PFSK-1 (cell line): Measurements from ENCODE around the gene UNC5C.

ENCODE experiments used
- FOXP2 ChIP-seq: optimal IDR thresholded peaks from 2 replicates; pipeline ENCODE3; 2011; ENCODE audit warnings: borderline replicate concordance, control low read depth, inconsistent platforms; ENCODE audit not compliant: insufficient read depth; ENCODE audit errors: extremely low read length, extremely low read depth
- POLR2AphosphoS5 ChIP-seq: IDR thresholded peaks from 2 replicates; pipeline ENCODE4 v1.6.1; 2012; ENCODE audit warnings: low read depth, mild to moderate bottlenecking, control low read depth, low read length, moderate library complexity
- REST ChIP-seq, 2 experiments: IDR thresholded peaks; 2 replicates each; pipeline versions ENCODE4 v1.6.1 to v1.8.0; 2011 to 2012; ENCODE audit warnings: low read depth in 2 of 2, low read length in 2 of 2, control low read depth in 1 of 2, inconsistent platforms in 1 of 2, mild to moderate bottlenecking in 1 of 2, moderate library complexity in 1 of 2; ENCODE audit not compliant: insufficient read depth in 1 of 2
- SIN3A ChIP-seq: IDR thresholded peaks from 2 replicates; pipeline ENCODE4 v1.6.1; 2012; ENCODE audit warnings: mild to moderate bottlenecking, low read length, moderate library complexity, borderline replicate concordance; ENCODE audit not compliant: insufficient read depth
- TAF1 ChIP-seq: IDR thresholded peaks from 2 replicates; pipeline ENCODE4 v1.6.1; 2012; ENCODE audit warnings: low read length, control low read depth, borderline replicate concordance; ENCODE audit not compliant: insufficient read depth

The UNC5C gene

GRCh38 chr4:95529946-95530345 lies 18.8 kb downstream of the UNC5C start:
- TF ChIP-seq SIN3A = no peak
- no peak for TF ChIP-seq POLR2AphosphoS5
- no peak for TF ChIP-seq FOXP2
- no peak for TF ChIP-seq REST (IDR thresholded peaks at IDR 0.05; ENCODE audit: insufficient read depth in 1 of 2, low read depth in 2 of 2, low read length in 2 of 2)
- no peak for TF ChIP-seq TAF1

GRCh38 chr4:95528388-95528948 lies 20.3 kb downstream of the UNC5C start:
- no peak for TF ChIP-seq TAF1
- TF ChIP-seq FOXP2 = no peak
- no peak for TF ChIP-seq SIN3A
- TF ChIP-seq REST (IDR thresholded peaks at IDR 0.05; ENCODE audit: insufficient read depth in 1 of 2, low read depth in 2 of 2, low read length in 2 of 2) = no peak
- no peak for TF ChIP-seq POLR2AphosphoS5

GRCh38 chr4:95526075-95526474 lies 22.7 kb downstream of the UNC5C start:
- TF ChIP-seq REST (IDR thresholded peaks at IDR 0.05; ENCODE audit: insufficient read depth in 1 of 2, low read depth in 2 of 2, low read length in 2 of 2) (no peak), TAF1 (no peak), POLR2AphosphoS5 (no peak), SIN3A (no peak), FOXP2 (no peak)

GRCh38 chr4:95524729-95525128 lies 24.0 kb downstream of the UNC5C start:
- TF ChIP-seq FOXP2 = no peak
- TF ChIP-seq POLR2AphosphoS5 = no peak
- TF ChIP-seq REST (IDR thresholded peaks at IDR 0.05; ENCODE audit: insufficient read depth in 1 of 2, low read depth in 2 of 2, low read length in 2 of 2) = no peak
- no peak for TF ChIP-seq TAF1
- TF ChIP-seq SIN3A = no peak

- TF ChIP-seq POLR2AphosphoS5 = no peak
- TF ChIP-seq SIN3A = no peak
- no peak for TF ChIP-seq REST (IDR thresholded peaks at IDR 0.05; ENCODE audit: insufficient read depth in 1 of 2, low read depth in 2 of 2, low read length in 2 of 2)
- no peak for TF ChIP-seq TAF1
- TF ChIP-seq FOXP2 = no peak
Observed at GRCh38 chr4:95524184-95524583, 24.6 kb downstream of the UNC5C start.
